ENCODE results near the gene SH2D3A. TPM values are rescaled to one million over a fixed set of nuclear protein-coding genes. Genes with fewer than 3 reads are reported as not detected.

SH2D3A gene
- total RNA-seq, 1 experiment from 2014 or later: 2.2 TPM

DNA sequence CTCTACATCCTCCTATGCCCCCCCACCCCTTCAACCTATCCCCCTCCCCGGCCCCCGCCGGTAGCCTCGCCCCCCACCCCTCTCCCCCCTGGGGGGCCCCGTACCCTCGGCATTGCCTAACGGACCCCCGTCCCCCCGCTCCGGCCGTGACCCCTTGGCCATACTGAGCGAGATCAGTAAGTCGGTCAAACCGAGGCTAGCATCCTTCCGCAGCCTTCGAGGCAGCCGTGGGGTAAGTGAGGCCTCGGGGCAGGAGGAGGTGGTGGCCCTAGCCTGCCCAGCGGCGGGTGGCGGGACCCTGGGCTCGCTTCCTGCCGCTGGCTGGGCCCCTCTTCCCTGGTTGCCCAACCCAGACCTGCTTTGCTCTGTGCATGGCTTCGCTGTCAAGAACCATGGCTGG is 21.3 kb downstream of the SH2D3A start:
- ChIA-PET POLR2A (no interaction called here), CTCF (no interaction called here)
- Histone ChIP-seq H3K9me3 (ENCODE audit: control insufficient read depth, insufficient read depth, low read depth, low read length) (no peaks in the 10 kb centered on the region), H3K27me3 (ENCODE audit: control insufficient read depth, insufficient read depth, low read length) (no peaks in the 10 kb centered on the region), H3K36me3 (ENCODE audit: control insufficient read depth, insufficient read depth, low read length) (peaks cover 2% of the 10 kb centered on the region; the same call in 1 of the 2 replicates), H3K4me3 (ENCODE audit: low read depth in 2 of 2, low read length in 2 of 2) (no peak overlapping the region), H3K4me1 (ENCODE audit: control insufficient read depth, insufficient read depth, low read length) (peaks cover 34% of the 10 kb centered on the region), H3K27ac (ENCODE audit: low read length) (peak overlapping the region; percentile 54; the same call in 1 of the 2 replicates)
- ATAC-seq: no peak
- in situ Hi-C loops (cut with HindIII; ENCODE audit: low pct_unique_long_range_greater_than_20kb, low sequenced_read_pairs) (no loop called here), intact Hi-C loops (cut with micrococcal nuclease; ENCODE audit: unreplicated experiment) (no loop called here)
- no peak for DNase-seq (ENCODE audit: low read depth, low spot score)
- TF ChIP-seq SIN3A (IDR thresholded peaks at IDR 0.05; ENCODE audit: borderline replicate concordance, insufficient read depth, low read depth, low read length) (no peak), TCF7L2 (IDR thresholded peaks at IDR 0.05; ENCODE audit: low read depth, low read length) (no peak), POLR2AphosphoS5 (IDR thresholded peaks at IDR 0.05; ENCODE audit: low read depth, low read length) (no peak)
- TF ChIP-seq, protein P1, sequence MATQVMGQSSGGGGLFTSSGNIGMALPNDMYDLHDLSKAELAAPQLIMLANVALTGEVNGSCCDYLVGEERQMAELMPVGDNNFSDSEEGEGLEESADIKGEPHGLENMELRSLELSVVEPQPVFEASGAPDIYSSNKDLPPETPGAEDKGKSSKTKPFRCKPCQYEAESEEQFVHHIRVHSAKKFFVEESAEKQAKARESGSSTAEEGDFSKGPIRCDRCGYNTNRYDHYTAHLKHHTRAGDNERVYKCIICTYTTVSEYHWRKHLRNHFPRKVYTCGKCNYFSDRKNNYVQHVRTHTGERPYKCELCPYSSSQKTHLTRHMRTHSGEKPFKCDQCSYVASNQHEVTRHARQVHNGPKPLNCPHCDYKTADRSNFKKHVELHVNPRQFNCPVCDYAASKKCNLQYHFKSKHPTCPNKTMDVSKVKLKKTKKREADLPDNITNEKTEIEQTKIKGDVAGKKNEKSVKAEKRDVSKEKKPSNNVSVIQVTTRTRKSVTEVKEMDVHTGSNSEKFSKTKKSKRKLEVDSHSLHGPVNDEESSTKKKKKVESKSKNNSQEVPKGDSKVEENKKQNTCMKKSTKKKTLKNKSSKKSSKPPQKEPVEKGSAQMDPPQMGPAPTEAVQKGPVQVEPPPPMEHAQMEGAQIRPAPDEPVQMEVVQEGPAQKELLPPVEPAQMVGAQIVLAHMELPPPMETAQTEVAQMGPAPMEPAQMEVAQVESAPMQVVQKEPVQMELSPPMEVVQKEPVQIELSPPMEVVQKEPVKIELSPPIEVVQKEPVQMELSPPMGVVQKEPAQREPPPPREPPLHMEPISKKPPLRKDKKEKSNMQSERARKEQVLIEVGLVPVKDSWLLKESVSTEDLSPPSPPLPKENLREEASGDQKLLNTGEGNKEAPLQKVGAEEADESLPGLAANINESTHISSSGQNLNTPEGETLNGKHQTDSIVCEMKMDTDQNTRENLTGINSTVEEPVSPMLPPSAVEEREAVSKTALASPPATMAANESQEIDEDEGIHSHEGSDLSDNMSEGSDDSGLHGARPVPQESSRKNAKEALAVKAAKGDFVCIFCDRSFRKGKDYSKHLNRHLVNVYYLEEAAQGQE (IDR thresholded peaks at IDR 0.05; ENCODE audit: insufficient read depth in 1 of 2, low read depth in 2 of 2, low read length in 1 of 2): no peak
- TF ChIP-seq, protein P2, sequence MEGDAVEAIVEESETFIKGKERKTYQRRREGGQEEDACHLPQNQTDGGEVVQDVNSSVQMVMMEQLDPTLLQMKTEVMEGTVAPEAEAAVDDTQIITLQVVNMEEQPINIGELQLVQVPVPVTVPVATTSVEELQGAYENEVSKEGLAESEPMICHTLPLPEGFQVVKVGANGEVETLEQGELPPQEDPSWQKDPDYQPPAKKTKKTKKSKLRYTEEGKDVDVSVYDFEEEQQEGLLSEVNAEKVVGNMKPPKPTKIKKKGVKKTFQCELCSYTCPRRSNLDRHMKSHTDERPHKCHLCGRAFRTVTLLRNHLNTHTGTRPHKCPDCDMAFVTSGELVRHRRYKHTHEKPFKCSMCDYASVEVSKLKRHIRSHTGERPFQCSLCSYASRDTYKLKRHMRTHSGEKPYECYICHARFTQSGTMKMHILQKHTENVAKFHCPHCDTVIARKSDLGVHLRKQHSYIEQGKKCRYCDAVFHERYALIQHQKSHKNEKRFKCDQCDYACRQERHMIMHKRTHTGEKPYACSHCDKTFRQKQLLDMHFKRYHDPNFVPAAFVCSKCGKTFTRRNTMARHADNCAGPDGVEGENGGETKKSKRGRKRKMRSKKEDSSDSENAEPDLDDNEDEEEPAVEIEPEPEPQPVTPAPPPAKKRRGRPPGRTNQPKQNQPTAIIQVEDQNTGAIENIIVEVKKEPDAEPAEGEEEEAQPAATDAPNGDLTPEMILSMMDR (IDR thresholded peaks at IDR 0.05): no peak
- no TSS peak for BruUV-seq (replicated peaks)

DNA sequence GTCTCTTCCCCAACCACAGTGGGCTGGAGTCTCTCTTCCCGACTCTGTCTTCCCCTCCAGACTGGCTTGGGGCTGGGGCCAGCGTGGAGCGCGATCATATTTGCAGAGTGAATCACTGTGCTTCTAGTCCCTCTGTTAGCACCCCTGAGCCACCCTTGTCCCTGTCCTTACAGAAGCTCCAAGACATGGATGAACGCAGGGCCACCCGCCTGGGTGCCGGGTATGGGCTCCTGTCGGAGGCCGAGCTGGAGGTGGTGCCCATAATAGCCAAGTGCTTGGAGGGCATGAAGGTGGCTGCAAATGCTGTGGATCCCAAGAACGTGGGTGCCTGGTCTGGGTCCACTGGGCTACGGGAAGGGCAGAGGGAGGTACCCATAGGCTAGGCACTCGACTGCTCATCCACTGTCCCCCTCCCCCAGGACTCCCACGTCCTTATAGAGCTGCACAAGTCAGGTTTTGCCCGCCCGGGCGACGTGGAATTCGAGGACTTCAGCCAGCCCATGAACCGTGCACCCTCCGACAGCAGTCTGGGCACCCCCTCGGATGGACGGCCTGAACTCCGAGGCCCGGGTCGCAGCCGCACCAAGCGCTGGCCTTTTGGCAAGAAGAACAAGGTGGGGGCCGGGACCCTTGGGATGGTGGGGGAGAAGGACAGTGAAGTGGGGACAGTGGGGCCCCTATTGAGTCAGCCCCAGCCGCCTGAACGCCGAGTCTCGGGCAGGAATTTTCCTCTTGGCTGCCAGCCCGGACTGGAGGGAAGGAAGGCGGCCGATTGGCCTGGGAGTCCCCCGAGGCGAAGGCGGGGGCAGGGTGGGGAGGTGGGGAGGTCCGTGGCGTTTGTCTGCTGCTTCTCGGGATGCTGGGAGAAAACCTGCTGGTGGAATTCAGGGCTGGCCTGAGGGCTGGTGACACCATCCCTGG is 22.6 kb downstream of the SH2D3A start:
- Histone ChIP-seq H3K4me1 (ENCODE audit: control insufficient read depth, insufficient read depth, low read length) (peaks cover 34% of the 10 kb centered on the region), H3K27me3 (ENCODE audit: control insufficient read depth, insufficient read depth, low read length) (no peaks in the 10 kb centered on the region), H3K27ac (ENCODE audit: low read length) (peak overlapping the region; percentile 80), H3K4me3 (ENCODE audit: low read depth in 2 of 2, low read length in 2 of 2) (peak overlapping the region; percentile 7 to 44), H3K36me3 (ENCODE audit: control insufficient read depth, insufficient read depth, low read length) (peaks cover 2% of the 10 kb centered on the region), H3K9me3 (ENCODE audit: control insufficient read depth, insufficient read depth, low read depth, low read length) (no peaks in the 10 kb centered on the region)
- in situ Hi-C loops (cut with HindIII; ENCODE audit: low pct_unique_long_range_greater_than_20kb, low sequenced_read_pairs): no loop called here
- BruUV-seq (replicated peaks): no TSS peak
- TF ChIP-seq, protein P2 (IDR thresholded peaks at IDR 0.05): no peak
- TF ChIP-seq POLR2AphosphoS5 (IDR thresholded peaks at IDR 0.05; ENCODE audit: low read depth, low read length) (peak; percentile 24; the same call in 1 of the 2 replicates), TCF7L2 (IDR thresholded peaks at IDR 0.05; ENCODE audit: low read depth, low read length) (no peak)
- ChIA-PET POLR2A (no interaction called here), CTCF (interaction anchor here (0.6 kb wide), 1 partner anchor 145 kb away, joined by 3 read pairs; no protein-coding TSS in a partner anchor)
- no peak for DNase-seq (ENCODE audit: low read depth, low spot score)
- intact Hi-C loops (cut with micrococcal nuclease; ENCODE audit: unreplicated experiment): no loop called here
- peak; percentile 78 for ATAC-seq
